NCI-H748 (cell line): ENCODE results near the gene GPA33.

Experiments
- DNase-seq: peaks from one replicate; lab custom pipeline; 2025; ENCODE audit not compliant: unreplicated experiment; lab: John Stamatoyannopoulos, UW

The GPA33 gene

DNA sequence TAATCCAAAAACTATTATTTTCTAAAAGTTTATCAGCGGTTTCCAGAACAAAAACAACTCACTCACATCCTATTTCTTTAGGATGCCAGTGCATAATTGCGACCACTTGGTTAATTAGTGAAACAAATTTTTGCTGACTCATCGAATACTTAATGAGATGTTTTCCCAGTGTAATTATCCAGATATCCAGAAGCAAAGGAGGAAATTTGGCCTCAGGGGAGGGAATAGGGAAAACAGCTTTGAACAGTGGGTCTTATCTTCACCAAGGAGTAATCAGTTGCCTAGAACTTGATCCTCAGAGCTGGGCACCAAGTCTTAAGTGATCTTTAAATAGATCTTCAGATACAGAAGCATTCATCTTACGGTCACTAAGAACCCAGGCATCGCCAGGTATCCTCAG lies 28.0 kb upstream of the GPA33 start:
- DNase-seq, result no peak

DNA sequence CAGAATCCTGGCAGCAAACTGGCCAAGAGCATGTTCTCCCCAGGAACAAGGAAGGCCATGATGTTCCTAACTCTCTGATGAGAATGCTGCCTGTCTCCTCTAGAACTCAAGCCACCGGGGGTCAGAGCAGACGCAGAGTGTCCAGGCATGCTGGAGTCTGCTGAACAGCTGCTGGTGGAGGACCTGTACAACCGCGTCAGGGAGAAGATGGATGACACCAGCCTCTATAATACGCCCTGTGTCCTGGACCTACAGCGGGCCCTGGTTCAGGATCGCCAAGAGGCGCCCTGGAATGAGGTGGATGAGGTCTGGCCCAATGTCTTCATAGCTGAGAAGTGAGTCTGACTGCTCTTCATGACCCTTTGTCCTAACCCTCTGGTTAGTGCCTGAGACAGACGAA lies 27.0 kb upstream of the GPA33 start:
- no peak for DNase-seq

DNA sequence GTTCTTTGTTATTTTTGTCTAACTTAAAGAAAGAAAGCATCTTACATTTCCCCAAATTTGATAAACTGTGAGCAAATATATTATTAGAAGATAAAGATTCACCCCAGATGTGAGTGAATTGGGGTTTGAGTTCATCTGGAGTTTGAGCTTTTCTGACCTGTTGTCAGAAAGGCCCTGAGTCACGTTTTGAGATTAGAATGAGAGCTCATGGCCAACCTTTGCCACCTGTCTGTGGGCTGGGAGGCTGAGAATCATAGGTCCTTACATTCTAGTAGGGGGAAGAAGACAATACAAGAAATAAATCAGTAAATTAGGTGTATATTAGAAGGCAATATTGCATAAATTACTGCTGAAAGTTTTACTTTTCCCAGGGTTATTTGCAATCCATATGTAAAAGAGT lies 26.0 kb upstream of the GPA33 start:
- no peak for DNase-seq

DNA sequence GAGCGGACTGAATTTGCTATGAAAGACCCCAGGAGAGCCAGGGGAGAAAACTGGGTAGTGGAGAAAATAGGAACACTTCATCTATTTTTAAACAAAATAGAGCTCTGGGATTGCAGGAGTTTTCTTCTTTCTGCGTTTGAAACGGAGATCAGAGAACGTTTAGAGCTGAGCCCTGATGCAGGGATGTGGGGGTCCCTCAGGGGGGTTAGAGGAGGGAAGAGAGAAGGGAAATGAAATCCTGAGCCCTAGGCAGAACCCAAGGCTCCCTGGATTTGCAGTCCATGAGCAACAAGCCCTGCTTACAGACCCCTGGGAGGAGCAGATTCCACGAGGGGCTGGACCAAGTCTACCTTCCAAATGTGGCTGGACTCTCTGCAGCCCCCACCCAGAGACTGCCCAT lies 25.5 kb upstream of the GPA33 start:
- DNase-seq, result no peak

DNA sequence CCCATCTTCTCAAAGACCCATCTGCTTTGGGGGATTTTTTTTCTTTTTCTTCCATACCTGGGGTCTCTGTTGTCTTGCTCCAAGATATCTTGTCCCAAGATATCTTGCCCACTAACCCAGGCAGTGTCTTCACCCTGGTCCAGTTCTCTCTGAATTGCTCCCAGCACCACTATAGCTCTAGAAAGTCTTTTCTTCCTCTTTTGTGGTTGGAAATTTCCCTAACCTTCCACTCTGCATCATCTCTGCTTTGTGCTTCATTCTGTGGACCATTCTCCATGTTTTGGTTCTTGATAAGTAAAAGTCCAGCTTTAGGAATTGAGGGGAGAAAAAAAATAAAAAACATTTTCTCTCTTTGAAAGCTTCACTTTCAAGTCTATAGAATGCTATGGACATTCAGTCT lies 24.5 kb upstream of the GPA33 start:
- no peak for DNase-seq

DNA sequence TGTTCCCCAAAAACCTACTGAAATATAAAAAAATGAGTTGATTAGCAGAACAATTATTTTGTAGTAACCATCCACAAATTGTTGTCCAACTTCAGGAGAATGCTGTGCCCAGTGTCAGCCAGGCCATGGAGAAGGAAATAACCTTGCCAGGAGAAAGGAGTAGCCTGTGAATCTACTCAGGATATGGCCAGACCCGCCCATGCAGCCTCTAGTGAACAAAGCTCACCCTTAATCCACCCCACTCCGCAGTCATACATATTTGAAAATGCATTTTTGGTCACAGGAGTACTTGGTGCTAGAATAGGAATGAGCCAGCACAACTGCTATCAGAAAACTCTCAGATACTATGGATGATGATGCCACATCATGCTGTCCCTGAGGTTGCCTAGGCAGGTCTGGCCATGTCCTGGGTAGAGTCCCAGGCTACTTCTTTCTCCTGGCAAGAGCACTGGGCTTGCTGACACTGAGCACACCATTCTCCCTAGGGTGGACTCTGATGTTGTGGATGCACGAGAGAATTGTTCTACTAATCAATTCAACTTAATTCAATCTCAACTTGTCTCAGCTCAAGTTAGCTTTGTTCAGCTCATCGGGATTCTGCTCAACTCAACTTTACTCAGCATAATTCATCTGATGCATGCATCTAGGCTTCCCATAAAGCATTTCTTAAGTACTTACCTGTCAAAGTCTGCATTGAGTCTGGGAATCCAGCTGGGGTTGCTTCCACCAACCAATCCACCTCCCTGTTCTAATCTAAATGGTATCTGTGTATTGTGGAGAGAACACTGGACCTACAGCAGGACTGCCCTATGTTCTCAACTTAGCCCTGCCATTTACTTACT lies 21.9 kb upstream of the GPA33 start:
- DNase-seq, result no peak

DNA sequence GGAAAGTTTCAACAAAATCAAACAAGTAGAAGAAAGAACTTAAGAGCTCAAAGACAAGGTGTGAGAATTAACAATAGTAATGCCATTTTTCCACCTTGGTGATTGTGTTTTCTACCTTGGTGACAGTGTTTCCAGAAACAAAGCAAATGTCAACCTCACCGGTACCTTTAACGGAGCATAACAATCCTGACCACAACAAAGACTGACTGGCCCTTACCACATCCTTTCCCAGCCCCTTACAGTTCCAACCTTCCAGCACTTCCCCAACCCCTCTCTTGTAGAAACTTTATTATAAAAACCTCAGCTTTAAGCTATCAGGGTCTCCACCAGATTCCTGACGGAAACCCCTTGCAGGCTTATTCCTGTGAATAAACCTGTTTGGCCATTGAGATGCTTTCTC lies 20.4 kb upstream of the GPA33 start:
- DNase-seq, result no peak

DNA sequence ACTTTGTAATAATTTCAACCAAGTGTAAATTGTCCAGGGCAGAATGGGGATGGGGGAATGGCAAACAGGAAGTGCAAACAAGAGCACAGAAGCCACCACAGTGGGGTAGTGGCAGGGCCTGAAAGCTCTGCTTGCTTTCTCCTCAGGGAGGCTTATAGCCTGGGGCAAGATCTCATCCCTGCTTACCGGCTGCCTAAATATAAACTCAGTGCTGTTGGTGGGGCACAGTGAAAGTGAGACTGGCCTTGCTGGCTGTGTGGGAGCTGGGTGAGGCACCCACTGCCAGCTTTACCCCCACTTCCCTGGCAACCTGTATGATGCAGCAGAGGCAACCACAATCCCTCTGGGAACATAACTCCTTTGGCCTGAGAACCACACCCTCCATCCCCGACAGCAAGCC lies 18.9 kb upstream of the GPA33 start:
- peak; percentile 56 for DNase-seq

DNA sequence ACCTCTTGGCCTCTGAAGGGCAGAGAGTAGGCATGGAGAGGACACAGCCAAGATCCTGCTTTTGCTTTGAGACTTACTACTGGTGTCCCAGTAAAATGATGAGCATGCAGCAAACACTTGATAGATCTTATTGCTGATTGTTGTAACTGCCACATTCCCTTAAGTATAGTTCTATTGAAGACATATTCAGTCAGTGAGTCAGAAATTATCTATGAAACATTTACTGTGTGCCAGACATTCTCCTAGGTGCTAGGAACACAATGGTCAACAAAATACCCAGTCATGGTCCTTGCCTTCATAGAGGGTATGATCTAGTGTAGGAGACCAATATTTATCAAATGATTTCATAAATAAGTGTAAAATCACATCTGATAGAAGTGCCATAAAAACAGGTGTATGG lies 17.3 kb upstream of the GPA33 start:
- no peak for DNase-seq

DNA sequence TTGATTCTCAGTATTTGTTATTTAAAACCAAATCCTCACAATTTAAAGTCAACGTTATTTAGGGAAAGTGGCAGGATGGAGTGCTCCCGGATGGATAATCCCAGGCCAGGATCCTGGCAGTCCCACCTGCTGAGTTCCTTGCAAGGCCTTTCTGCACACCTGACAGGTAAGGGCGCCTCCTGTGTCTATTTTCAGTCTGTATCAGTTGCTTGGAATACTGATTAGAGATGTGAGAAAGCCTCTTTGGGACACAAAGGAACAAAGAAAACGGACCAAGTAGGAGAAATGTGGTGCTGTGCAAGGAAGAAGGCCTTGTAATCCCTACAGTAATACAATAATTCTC lies 15.9 kb upstream of the GPA33 start:
- DNase-seq, result no peak

DNA sequence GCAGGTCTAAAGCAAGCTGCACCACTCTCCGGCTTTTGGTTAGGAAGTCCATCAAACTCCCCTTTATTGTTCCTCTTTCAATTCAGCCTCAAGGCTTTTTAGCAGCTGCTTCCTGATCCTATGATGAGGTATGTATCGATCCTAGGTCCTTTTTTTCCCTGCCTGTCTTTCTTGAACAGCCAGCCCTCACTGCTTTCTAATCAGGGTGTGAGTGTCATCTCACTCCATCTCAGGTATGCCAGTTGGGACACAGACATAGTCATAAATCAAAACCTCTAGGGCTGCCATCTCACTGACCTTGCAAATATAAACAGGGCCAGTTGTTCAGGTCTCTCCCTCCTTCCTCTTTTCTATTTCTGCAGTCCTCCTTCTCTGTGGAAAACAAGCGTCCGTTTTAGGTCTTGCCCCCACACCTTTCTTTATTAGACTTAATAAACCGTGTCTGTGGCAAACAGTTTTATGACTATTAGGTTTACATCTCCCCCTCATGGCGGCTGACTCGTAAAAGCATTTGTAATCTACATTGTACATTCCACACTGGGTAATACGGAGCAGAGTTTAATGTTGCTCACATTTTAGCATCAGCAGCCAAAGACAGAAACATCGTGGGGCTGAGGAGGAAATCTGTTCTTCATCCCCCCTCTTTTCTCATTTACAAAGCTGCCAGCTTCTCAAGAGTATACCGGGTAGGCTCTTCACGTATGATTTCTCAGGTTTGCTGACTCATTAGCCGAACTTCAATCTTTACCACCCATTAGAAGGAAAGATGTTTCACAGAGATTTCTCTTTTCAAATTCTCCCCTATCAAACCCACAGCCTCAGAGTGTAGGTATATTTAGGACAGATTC lies 15.3 kb upstream of the GPA33 start:
- peak; percentile 43 for DNase-seq

DNA sequence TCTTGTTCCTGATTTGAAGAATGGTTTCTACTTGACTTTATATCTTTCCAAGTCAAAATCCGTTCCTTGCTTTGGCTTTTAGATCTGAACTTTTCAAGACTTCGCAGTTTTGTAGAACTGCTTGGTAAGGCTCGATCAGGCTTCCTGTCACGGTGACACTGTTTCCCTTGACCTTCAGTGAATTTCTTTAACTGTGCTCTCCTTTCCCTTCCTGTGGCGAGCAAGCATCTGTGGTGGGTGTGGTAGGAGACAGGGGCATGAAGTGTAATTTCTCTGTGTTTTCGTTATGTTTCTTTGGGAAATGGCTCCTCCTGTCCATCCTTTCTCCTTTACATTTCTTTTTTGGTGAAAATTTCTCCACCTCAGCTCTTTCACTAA lies 14.1 kb upstream of the GPA33 start:
- no peak for DNase-seq

DNA sequence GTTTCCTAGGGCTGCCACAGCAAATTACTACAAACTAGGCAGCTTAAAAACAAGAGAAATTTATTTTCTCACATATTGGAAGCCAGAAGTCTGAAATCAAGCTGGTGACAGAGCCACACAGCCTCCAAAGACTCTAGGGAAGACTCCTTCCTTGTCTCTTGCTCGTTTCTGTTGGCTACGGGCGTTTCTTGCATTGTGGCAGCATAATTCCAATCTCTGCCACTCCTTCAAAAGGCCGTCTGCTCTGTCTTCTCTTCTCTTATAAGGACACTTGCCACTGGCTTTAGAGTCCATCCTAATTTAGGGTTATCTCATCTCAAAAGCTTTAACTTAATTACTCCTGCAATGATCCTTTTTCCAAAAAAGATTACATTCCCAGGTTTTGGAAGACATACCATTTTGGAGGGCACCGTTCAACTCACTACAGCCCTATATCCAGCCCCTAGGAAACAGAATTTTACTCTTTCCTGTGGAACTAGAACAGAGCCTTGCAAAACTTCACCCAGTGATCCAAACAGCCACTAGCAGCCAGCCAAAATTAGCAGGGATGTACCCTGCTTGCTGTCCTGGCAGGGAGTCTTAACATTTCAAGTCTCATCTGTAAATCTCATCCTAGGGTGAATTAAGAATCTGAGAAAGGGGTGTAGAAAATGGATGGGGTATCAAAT lies 12.9 kb upstream of the GPA33 start:
- DNase-seq, result no peak

DNA sequence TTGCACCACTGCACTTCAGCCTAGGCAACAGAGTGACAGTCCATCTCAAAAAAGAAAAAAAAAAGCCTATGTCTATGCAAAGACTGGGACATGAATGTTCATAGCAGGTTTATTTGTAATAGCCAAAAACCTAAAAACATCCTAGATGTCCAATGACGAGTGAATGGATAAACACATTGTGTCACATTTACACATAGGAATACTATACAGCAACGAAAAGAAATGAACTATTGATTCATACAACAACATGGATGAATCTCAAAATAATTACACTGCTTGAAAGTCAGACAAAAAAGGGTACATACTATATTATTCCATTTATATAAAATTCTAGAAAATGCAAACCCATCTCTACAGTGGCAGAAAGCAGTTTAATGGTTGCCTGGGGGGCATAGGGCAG lies 11.6 kb upstream of the GPA33 start:
- no peak for DNase-seq

DNA sequence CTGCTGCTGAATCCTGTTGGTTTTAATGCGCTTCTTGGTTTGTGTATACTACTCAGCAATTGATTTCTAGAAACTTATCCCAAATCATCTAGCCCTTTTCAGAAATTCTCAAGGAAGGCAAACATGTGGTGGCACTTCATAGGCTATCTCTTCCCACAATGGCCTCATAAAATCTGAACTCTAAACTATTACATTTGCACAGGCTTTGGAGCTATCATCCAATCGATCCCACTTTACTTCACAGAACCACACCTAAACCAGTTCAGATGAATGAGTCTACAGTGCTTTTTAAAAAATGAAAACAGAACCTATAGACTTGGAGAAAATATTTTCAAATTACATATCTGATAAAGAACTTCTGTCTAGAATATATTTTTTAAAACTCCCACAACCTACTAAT lies 10.6 kb upstream of the GPA33 start:
- DNase-seq, result no peak

DNA sequence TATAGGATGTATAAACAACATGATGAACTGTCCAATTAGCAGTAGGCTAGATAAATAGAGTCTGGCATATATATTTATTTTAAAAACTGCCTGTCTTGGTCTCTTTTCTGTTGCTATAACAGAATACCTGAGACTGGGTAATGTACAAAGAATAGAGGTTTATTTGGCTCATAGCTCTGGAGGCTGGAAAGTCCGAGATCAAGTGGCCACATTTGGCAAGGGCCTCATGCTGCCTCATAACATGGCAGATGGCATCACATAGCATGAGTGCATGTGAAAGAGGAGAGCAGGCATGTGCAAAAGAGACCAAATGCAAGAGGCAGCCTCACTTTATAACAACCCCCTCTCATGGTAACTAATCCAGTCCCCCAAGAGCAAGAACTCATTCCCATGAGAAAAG lies 9.7 kb upstream of the GPA33 start:
- no peak for DNase-seq

DNA sequence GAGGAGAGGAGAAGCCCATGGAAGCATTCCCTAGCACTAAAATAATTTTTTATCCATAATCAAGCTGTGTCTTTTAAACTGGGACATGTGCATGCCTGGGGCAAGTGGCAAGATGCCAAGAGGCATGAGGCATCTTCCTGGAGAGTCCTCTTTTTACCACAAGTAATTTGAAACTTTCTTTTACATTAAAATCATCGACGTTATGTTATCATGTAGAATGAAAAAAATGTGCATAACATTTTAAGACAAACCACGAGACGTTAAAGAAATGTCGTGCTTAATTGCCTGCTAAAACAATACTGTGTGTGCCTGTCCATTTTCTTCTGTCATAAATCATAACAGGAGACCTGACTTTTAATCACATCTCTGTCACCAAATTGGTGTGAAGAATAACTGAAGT lies 5.2 kb upstream of the GPA33 start:
- DNase-seq, result no peak

DNA sequence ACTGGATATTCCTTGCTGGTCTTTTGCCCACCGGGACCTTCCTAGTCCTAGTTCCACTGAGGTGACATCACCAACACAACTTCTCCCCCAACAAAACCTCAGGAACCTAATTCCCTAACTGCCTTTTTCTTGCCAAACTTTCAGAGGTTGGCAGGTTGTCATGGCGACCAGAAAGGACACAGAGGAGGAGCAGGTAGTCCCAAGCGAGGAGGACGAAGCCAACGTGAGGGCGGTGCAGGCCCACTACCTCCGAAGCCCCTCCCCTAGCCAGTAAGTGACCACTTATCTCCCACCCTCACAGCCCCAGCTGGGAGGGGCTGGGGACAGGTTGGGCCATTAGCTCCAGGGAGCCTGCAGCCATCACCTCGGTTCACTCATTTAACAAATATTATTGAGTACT lies 4.5 kb upstream of the GPA33 start:
- no peak for DNase-seq

DNA sequence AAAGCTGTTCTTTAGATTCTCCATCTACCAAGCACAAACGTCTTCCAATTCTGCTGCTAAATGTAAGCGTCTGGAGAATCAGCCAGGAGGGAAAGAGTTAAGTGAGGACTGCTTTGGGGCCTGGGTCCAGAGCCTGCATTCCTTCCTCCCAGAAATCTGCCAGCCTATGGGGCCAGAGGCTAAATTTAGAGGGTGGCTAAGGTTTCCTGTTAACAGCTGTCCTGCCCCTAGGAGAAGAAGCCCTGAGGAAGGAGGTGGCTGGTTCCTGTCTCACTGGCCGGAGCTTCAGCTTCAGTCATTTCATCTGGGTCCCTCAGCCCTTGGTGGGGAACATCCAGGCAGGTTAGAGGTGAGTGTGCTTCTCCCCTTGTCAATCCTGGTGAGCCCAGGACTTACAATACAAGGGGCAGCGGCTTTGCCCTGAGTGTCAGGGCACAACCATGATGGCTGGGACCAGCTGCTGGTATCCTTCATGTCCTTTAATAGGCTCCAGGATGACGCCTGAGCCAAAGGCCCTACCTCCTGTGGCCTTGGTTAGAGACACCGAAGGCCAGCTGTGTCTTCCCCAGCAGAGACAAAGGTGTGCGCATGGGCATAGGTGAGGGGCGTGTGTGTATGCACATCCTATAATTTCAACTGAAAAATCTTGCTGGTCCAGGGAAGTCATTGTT lies 3.8 kb upstream of the GPA33 start, which contains the start of gene STYXL2:
Gene STYXL2, plus strand, starts transcription at position 230 of the 671 bp plus-strand sequence. CDS start 775 bp downstream, outside the sequence.
- DNase-seq, result no peak

DNA sequence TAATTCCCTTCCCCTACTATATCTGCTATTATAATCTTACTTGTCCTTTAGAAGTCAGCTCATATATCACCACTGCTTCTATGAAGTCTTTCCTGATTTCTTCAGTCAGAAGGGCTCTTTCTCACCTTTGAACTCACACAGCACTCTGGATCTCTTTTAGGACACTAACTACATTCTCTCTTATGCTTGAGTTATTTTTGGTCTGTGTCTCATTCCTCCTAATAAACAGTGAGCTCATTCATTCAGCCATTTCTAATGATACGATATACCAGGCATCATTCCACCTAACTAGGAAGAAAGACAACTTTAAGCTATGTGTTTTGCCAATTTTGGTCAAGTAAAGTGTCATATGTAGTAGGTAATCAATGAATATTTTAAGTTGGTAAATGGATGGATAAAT lies 2.5 kb upstream of the GPA33 start:
- DNase-seq, result no peak

DNA sequence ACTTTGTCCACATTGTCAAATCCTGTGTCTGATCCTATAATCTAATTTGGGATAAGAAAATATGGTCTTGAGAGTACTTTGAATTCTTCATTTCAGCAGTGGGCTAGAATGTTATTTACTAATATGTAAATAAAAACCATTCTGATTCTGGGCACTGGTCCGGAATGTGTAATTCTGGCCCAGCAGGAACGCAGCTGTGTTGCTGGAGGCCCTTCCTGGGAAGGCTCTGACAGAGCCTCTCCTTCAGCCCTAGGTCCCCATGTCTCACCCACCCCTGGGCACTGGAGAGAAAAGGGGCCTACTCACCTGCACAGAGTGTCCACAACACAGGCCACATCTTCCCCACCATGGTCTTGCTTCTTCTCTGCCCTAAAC lies 251 bp downstream of the GPA33 start:
- DNase-seq, result no peak
